Mesendoderm (in vitro differentiated cells): Measurements from ENCODE around the gene DNA2.

Experiments
- DNase-seq: peaks from one replicate; pipeline ENCODE4 v3.0.0; 2013
- H2AK5ac ChIP-seq: 2 replicates; pipeline ENCODE4 v1.6.1; 2013; ENCODE audit warnings: low read length, inconsistent platforms
- H2BK120ac ChIP-seq: 2 replicates; pipeline ENCODE4 v1.6.1; 2013; ENCODE audit warnings: low read depth, mild to moderate bottlenecking, low read length, moderate library complexity, mixed read lengths
- H2BK15ac ChIP-seq: replicated peaks from 2 replicates; pipeline ENCODE4 v1.6.1; 2013; ENCODE audit warnings: low read depth, mild to moderate bottlenecking, moderate library complexity
- H2BK5ac ChIP-seq: 2 replicates; pipeline ENCODE4 v1.6.1; 2013; ENCODE audit warnings: low read length, inconsistent platforms
- H3K18ac ChIP-seq: 2 replicates; pipeline ENCODE4 v1.6.1; 2013; ENCODE audit warnings: mild to moderate bottlenecking, low read length, mixed read lengths
- H3K23ac ChIP-seq: one replicate; pipeline ENCODE4 v1.6.1; 2013; ENCODE audit warnings: low read length
- H3K27ac ChIP-seq: 2 replicates; pipeline ENCODE4 v1.5.1; 2013; ENCODE audit warnings: low read depth, mild to moderate bottlenecking, inconsistent platforms, low read length, moderate library complexity
- H3K27me3 ChIP-seq: 2 replicates; pipeline ENCODE4 v1.6.1; 2013; ENCODE audit warnings: low read length, control low read depth, mild to moderate bottlenecking, inconsistent platforms; ENCODE audit not compliant: insufficient read depth, poor library complexity
- H3K36me3 ChIP-seq: 2 replicates; pipeline ENCODE4 v1.6.1; 2013; ENCODE audit warnings: low read length, inconsistent platforms; ENCODE audit not compliant: control insufficient read depth, insufficient read depth
- H3K4ac ChIP-seq: one replicate; pipeline ENCODE4 v1.6.1; 2013; ENCODE audit warnings: low read depth, mild to moderate bottlenecking, low read length, moderate library complexity
- H3K4me1 ChIP-seq: 2 replicates; pipeline ENCODE4 v1.6.1; 2013; ENCODE audit warnings: low read depth, low read length, inconsistent platforms; ENCODE audit not compliant: control insufficient read depth
- H3K4me2 ChIP-seq: 2 replicates; pipeline ENCODE4 v1.6.1; 2013; ENCODE audit warnings: low read length
- H3K4me3 ChIP-seq: 2 replicates; pipeline ENCODE4 v1.5.1; 2013; ENCODE audit warnings: mild to moderate bottlenecking, low read length
- H3K56ac ChIP-seq: one replicate; pipeline ENCODE4 v1.6.1; 2013; ENCODE audit warnings: low read length
- H3K79me1 ChIP-seq: 2 replicates; pipeline ENCODE4 v1.6.1; 2013; ENCODE audit warnings: low read length, inconsistent platforms
- H3K79me2 ChIP-seq: 2 replicates; pipeline ENCODE4 v1.6.1; 2013; ENCODE audit warnings: mild to moderate bottlenecking, low read length; ENCODE audit not compliant: control insufficient read depth, insufficient read depth
- H3K9ac ChIP-seq: 2 replicates; pipeline ENCODE4 v1.6.1; 2013; ENCODE audit warnings: low read length, inconsistent platforms
- H4K5ac ChIP-seq: one replicate; pipeline ENCODE4 v1.6.1; 2013; ENCODE audit warnings: low read length
- H4K8ac ChIP-seq: one replicate; pipeline ENCODE4 v1.6.1; 2013; ENCODE audit warnings: low read depth, mild to moderate bottlenecking, control low read depth, low read length, moderate library complexity
- WGBS: extraction: QIAGEN DNeasy Blood & Tissue Kit; methylation state at CpG from one replicate; pipeline ENCODE4 v1.1.7; 2013; ENCODE audit warnings: low lambda C conversion rate, missing lambda C conversion rate; ENCODE audit not compliant: insufficient coverage; ENCODE audit errors: extremely low coverage; 5-methylcytosine and 5-hydroxymethylcytosine counted together

The DNA2 gene

DNA sequence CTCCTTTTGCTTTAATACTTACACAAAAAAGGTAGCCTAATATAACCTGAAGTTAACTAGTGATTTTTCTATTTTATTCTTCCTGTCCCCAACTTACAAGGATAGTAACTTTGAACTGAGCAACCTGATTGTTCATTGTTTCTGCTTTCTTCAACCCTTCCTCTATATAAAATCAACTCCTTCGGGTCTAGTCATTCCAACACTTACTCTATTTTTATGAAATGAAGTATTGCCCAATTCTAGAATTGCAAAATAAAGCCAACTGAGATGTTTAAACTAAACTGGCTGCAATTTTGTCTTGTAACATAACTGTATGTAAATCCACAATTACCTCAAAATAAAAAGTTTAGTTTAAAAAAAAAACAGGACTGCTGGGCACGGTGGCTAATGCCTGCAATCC lies 20.3 kb upstream of the DNA2 start:
- H2BK5ac ChIP-seq, result no peak overlapping the region
- H2AK5ac ChIP-seq, result no peak overlapping the region
- H4K5ac ChIP-seq, result no peak overlapping the region
- WGBS, result no CpG with 5 or more reads among the region's 2 CpGs
- no peak overlapping the region for H3K23ac ChIP-seq
- H2BK15ac ChIP-seq, result no peak overlapping the region
- no peak overlapping the region for H4K8ac ChIP-seq
- H3K79me2 ChIP-seq, result no peaks in the 10 kb centered on the region
- H3K4me2 ChIP-seq, result no peak overlapping the region
- H3K56ac ChIP-seq, result no peak overlapping the region
- H3K18ac ChIP-seq, result no peak overlapping the region
- H3K4ac ChIP-seq, result no peak overlapping the region
- no peaks in the 10 kb centered on the region for H3K27me3 ChIP-seq
- H2BK120ac ChIP-seq, result no peak overlapping the region
- no peaks in the 10 kb centered on the region for H3K4me1 ChIP-seq
- H3K4me3 ChIP-seq, result no peak overlapping the region
- no peak overlapping the region for H3K27ac ChIP-seq
- H3K36me3 ChIP-seq, result no peaks in the 10 kb centered on the region
- no peak for DNase-seq
- no peak overlapping the region for H3K9ac ChIP-seq
- H3K79me1 ChIP-seq, result no peaks in the 10 kb centered on the region

DNA sequence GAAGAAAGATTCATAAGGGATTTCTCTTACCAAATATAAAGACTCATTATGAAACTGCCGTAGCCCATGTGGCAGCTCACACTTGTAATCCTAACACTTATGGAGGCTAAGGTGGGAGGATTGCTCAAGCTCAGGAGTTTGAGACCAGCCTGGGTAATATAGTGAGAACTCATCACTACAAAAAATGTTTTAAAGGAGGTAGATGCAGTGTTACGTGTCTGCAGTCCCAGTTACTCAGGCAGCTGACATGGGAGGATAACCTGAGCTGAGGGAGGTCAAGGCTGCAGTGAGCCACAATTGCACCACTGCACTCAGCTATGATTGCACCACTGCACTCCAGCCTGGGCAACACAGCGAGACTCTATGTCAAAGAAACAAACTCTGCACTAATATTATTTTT lies 18.1 kb upstream of the DNA2 start:
- H3K4me3 ChIP-seq, result no peak overlapping the region
- no peak overlapping the region for H3K56ac ChIP-seq
- H4K5ac ChIP-seq, result no peak overlapping the region
- no peak overlapping the region for H2BK15ac ChIP-seq
- no peak for DNase-seq
- no peak overlapping the region for H2BK5ac ChIP-seq
- H3K79me2 ChIP-seq, result no peaks in the 10 kb centered on the region
- H3K79me1 ChIP-seq, result no peaks in the 10 kb centered on the region
- no peak overlapping the region for H4K8ac ChIP-seq
- H3K18ac ChIP-seq, result no peak overlapping the region
- no peaks in the 10 kb centered on the region for H3K27me3 ChIP-seq
- H3K4ac ChIP-seq, result no peak overlapping the region
- H3K23ac ChIP-seq, result no peak overlapping the region
- H3K9ac ChIP-seq, result no peak overlapping the region
- H3K4me2 ChIP-seq, result no peak overlapping the region
- H3K36me3 ChIP-seq, result no peaks in the 10 kb centered on the region
- H2AK5ac ChIP-seq, result no peak overlapping the region
- WGBS, result no CpG with 5 or more reads among the region's 3 CpGs
- H2BK120ac ChIP-seq, result no peak overlapping the region
- no peaks in the 10 kb centered on the region for H3K4me1 ChIP-seq
- no peak overlapping the region for H3K27ac ChIP-seq

DNA sequence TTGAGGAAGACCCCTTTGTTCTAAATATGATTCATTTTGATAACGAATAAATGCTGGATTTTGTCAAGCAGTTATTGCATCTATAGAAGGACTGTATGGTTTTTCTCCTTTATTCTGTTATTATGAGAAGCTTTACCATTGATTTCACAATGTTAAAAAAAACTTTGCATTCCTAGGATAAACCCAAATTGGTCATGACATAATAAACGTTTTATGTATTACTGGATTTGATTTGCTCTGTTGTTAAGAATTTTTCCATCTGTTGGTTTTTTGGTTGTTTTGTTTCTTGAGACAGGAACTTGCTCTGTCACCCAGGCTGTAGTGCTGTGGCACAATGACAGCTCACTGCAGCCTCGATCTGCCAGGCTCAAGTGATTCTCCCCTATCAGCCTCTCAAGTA lies 2.2 kb upstream of the DNA2 start:
- no peak for DNase-seq
- peaks cover 2% of the 10 kb centered on the region for H3K79me1 ChIP-seq
- no peak overlapping the region for H4K5ac ChIP-seq
- no peak overlapping the region for H2BK15ac ChIP-seq
- no peak overlapping the region for H3K4me3 ChIP-seq
- H3K4me2 ChIP-seq, result no peak overlapping the region
- no peaks in the 10 kb centered on the region for H3K4me1 ChIP-seq
- peaks cover 19% of the 10 kb centered on the region for H3K79me2 ChIP-seq
- H3K27me3 ChIP-seq, result no peaks in the 10 kb centered on the region
- WGBS, result no CpG with 5 or more reads among the region's 3 CpGs
- H3K27ac ChIP-seq, result no peak overlapping the region
- H3K23ac ChIP-seq, result no peak overlapping the region
- no peak overlapping the region for H2BK120ac ChIP-seq
- no peaks in the 10 kb centered on the region for H3K36me3 ChIP-seq
- no peak overlapping the region for H3K56ac ChIP-seq
- H3K4ac ChIP-seq, result no peak overlapping the region
- no peak overlapping the region for H3K18ac ChIP-seq
- no peak overlapping the region for H4K8ac ChIP-seq
- H2AK5ac ChIP-seq, result no peak overlapping the region
- no peak overlapping the region for H3K9ac ChIP-seq
- no peak overlapping the region for H2BK5ac ChIP-seq

DNA sequence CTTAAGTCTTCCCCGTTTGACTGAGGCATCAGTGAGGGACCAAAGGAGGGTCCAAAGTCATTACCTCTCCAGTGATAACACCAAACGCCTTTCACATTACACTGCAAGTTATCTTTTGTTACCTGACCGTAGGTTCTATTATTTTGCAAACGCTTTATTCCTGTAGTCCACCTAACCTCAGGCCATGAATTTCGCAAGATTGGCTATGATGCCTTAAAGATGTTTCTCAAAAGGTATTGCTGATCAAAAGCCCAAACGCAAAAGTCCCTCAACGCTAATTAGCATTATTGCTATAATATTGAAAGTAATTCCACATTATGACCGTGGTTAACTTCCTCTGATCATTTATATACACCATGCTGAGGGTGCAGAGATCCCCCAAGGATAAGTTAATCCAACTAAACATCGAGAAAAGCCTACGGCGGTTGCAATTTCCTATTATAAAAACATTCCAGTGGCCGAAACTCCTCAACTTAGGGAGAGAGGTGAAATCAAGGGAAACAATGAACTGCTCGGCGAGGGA lies 649 bp downstream of the DNA2 start:
- DNase-seq, result peak; percentile 6

DNA sequence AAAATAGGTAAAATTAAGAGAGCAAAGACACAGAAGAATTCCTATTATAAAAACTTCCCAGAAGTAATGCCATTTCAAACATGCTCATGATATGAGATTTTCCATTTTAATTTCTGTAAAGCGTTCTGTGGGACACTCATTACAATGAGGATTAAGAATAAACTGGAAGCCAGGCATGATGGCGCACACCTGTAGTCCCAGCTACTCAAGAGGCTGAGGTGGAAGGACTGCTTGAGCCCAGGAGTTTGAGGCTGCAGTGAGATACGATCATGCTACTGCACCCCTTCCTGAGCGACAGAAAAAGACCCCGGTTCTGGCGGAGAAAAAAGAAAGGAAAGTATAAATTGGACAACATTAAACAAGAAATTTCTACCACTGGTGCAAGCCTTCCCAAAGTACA lies 1.5 kb downstream of the DNA2 start:
- Histone ChIP-seq H3K79me2 (peaks cover 24% of the 10 kb centered on the region), H3K4me1 (no peaks in the 10 kb centered on the region), H3K23ac (no peak overlapping the region), H4K8ac (no peak overlapping the region), H3K27ac (no peak overlapping the region), H2BK5ac (no peak overlapping the region), H2BK15ac (no peak overlapping the region), H3K18ac (no peak overlapping the region), H2AK5ac (no peak overlapping the region), H4K5ac (no peak overlapping the region), H3K4ac (no peak overlapping the region), H3K36me3 (no peaks in the 10 kb centered on the region), H2BK120ac (no peak overlapping the region), H3K79me1 (peaks cover 2% of the 10 kb centered on the region), H3K27me3 (no peaks in the 10 kb centered on the region), H3K56ac (peak overlapping the region; percentile 100), H3K9ac (peak overlapping the region; percentile 99), H3K4me2 (peak overlapping the region; percentile 27), H3K4me3 (peak overlapping the region; percentile 98)
- no peak for DNase-seq
- WGBS, result no CpG with 5 or more reads among the region's 6 CpGs

More for the DNA sequence above, 649 bp downstream of the DNA2 start:
- peak overlapping the region; percentile 7 for H4K5ac ChIP-seq
- peaks cover 2% of the 10 kb centered on the region for H3K79me1 ChIP-seq
- H3K4me1 ChIP-seq, result no peaks in the 10 kb centered on the region
- peak overlapping the region; percentile 98 for H3K4me3 ChIP-seq
- peak overlapping the region; percentile 66 for H3K23ac ChIP-seq
- H3K56ac ChIP-seq, result peak overlapping the region; percentile 100
- H3K27ac ChIP-seq, result peak overlapping the region; percentile 99
- no peak overlapping the region for H2BK120ac ChIP-seq
- H2BK5ac ChIP-seq, result no peak overlapping the region
- H3K27me3 ChIP-seq, result no peaks in the 10 kb centered on the region
- H3K4ac ChIP-seq, result peak overlapping the region; percentile 73
- no CpG with 5 or more reads among the region's 14 CpGs for WGBS
- peak overlapping the region; percentile 27 for H3K4me2 ChIP-seq
- H2BK15ac ChIP-seq, result no peak overlapping the region
- H3K36me3 ChIP-seq, result no peaks in the 10 kb centered on the region
- peak overlapping the region; percentile 69 for H3K18ac ChIP-seq
- H3K9ac ChIP-seq, result peak overlapping the region; percentile 99
- peaks cover 24% of the 10 kb centered on the region for H3K79me2 ChIP-seq
- no peak overlapping the region for H2AK5ac ChIP-seq
- H4K8ac ChIP-seq, result no peak overlapping the region

DNA sequence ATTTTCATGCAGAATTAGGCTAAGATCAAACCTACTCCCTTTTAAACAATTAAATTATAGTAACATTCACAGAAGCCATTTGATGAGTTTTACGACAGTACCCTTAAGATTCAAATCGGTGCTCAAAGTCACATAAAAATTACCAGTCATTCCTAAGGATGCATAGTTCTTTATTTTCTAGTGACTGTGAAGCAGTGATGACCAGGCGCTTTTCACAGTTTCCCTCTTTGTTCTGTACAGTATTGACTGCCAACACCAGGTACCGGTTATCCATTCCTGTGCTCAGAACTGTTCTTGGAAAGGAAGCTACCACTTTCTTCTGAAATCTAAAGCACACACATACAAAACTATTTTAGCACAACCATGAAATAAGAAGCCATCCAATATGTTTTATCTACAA lies 1.9 kb downstream of the DNA2 start:
- peak overlapping the region; percentile 2 for H3K4me2 ChIP-seq
- no peak overlapping the region for H2BK5ac ChIP-seq
- no peak overlapping the region for H3K23ac ChIP-seq
- H3K4ac ChIP-seq, result no peak overlapping the region
- DNase-seq, result no peak
- no peak overlapping the region for H2BK15ac ChIP-seq
- WGBS, result no CpG with 5 or more reads among the region's 4 CpGs
- H2BK120ac ChIP-seq, result no peak overlapping the region
- H2AK5ac ChIP-seq, result no peak overlapping the region
- H3K9ac ChIP-seq, result no peak overlapping the region
- H3K27ac ChIP-seq, result no peak overlapping the region
- H3K79me1 ChIP-seq, result peaks cover 2% of the 10 kb centered on the region
- H3K4me1 ChIP-seq, result no peaks in the 10 kb centered on the region
- H4K5ac ChIP-seq, result no peak overlapping the region
- H3K18ac ChIP-seq, result no peak overlapping the region
- H3K36me3 ChIP-seq, result no peaks in the 10 kb centered on the region
- no peak overlapping the region for H3K4me3 ChIP-seq
- H3K27me3 ChIP-seq, result no peaks in the 10 kb centered on the region
- H3K79me2 ChIP-seq, result peaks cover 24% of the 10 kb centered on the region
- no peak overlapping the region for H4K8ac ChIP-seq
- no peak overlapping the region for H3K56ac ChIP-seq
